ENCODE data around the gene EDDM3A.
A peak's percentile ranks its signal among the peaks of the same experiment; 100 is the strongest.
"Not testable (repeated sequence)": the region's sequence is repeated elsewhere in the genome, so short reads cannot be mapped to it uniquely, and the experiment has no call there.

EDDM3A gene, protein sequence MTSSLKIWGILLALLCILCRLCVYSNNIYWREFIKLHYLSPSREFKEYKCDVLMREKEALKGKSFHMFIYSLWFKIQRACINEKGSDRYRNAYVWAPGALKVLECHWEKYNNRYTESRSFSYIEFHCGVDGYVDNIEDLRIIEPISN
- total RNA-seq = 0 reads per million in 2 donors

- no peak for DNase-seq
Observed at GRCh38 chr14:20745571-20746358, at the start of gene EDDM3A. Gene EDDM3A (plus strand): TSS chr14:20745887. CDS start chr14:20747581, 1,694 bp downstream.

DNA sequence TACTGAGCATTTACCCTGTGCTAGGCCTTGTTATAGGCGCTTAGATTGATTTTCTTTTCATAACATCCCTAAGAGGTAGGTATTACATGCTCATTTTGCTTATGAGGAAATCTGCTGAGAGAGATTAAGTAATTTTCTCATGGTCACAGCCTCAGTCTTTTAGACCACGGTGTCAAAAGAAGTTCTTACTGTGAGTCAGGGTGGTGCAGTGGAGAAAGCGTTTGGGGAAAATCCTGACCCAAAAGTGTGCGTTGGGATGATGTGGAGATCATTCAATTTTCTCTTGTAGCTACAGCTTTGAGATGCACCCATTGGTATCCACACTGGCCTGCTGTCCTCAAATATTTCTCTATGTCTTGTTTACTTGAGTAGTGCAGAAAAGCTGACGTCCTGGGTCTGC is 48.9 kb upstream of the EDDM3A start:
- no peak for DNase-seq

DNA sequence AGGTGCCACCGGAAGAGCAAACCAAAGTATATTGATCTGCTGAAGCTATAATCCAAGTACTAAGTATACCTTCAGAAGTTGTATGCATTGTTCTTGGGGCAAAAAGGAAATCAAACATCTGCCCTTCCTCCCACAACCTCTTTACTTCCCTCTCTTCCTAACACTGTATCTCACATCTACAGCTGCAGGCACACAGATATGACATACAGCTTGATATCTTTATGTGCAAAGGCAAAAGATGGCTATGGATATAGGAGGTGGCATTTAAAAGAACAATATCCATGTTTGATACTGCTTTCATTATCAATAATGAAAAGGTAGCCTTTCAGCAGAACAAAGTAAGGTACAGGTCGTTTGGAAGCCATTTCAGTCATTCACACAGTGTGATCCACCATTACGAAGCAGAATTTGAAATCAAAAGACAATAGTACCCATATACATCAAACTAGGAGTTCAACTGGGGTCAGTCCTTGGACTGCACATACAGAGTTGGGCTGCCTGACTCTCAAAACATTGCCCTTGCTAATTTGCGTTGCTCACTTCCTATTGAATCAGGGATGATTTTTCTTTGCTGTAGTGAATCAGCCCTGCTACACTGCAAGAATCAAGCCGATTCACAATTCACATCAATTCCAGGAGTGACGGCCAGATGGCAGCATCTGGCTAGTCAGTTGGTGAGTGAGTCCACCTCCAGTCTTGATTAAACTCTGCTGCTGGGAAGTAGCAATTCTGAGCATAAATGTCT is 48.2 kb upstream of the EDDM3A start:
- peak; percentile 51 for DNase-seq

DNA sequence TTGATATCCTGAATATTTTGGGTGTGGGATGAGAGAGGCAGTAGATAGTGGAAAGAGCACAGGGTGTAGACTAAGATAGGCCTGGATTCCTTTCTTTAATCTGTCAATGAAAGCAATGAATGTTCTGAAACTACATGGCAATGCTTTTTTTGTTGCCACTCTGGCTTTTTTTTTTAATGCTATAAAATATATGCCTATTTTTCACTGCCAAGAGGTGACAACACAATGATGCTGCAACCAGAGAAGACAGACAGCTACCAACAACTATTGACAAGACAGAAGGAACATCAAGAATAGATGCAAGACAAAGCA is 47.7 kb upstream of the EDDM3A start:
- no peak for DNase-seq

- no peak for DNase-seq
Observed at GRCh38 chr14:20698934-20699333, 46.8 kb upstream of the EDDM3A start.

DNA sequence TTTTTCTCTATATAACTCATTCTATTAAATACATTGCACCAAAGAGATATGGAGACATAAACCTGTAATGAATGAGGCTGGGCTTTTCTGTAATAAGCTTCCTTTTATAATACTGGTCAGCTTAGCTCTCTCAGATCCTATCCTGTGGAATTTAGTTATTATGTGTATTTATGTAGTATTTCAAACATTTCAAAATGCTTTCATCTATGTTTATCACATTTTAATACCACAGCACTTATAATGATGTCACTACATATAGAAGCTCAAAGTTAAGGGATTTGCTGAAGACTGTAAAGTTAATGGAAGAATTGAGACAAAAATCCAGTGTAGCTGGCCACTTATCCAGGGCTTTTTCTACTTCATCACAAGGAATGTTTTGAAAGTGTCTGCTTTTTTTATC is 45.8 kb upstream of the EDDM3A start:
- no peak for DNase-seq

DNA sequence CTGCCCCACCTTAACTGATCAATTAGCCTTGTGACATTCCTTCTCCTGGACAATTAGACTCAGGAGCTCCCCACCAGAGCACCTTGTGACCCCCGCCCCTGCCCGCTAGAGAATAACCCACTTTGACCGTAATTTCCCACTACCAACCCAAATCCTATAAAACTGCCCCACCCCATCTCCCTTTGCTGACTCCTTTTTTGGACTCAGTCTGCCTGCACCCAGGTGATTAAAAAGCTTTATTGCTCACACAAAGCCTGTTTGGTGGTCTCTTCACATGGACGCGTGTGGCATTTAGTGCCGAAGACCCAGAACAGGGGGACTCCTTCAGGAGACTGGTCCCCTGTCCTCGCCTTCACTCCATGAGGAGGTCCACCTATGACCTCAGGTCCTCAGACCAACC is 44.7 kb upstream of the EDDM3A start:
- not testable (repeated sequence) for DNase-seq

DNA sequence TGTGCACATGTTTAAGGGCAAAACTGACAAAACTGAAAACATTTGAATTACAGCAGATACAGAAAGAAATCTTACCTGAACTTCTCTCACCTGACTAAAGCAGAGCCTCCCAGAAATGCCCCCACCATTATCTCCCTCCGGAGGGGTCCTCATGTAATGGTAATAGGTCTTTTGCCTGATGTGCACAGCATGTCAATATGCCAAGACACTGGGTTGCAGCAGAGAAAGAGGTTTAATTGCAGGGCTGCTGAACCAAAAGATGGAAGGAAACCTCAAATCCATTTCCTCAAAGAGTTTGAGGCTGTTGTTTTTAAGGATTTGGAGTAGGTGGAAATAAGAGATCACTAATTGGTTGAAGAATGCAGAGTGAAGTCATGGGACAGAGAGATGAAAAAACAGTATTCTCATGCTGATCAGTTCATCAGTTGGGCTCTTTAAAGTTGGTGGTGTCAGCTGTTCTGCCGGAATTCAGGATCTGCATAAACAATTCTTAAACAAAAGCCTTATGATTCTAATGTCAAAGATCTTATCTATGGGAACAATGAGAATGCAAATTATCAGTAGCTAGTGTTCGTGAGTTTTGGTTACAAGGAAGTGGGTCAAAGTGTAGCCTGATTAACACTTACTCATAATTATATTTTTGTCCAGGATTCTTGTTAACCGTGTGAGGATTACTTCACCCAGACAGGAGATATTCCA is 38.9 kb upstream of the EDDM3A start:
- DNase-seq = no peak

- no peak for DNase-seq
Observed at GRCh38 chr14:20707622-20708021, 38.1 kb upstream of the EDDM3A start.

- no peak for DNase-seq
Observed at GRCh38 chr14:20711261-20711660, 34.4 kb upstream of the EDDM3A start.

- DNase-seq = no peak
Observed at GRCh38 chr14:20711685-20712084, 34.0 kb upstream of the EDDM3A start.

DNA sequence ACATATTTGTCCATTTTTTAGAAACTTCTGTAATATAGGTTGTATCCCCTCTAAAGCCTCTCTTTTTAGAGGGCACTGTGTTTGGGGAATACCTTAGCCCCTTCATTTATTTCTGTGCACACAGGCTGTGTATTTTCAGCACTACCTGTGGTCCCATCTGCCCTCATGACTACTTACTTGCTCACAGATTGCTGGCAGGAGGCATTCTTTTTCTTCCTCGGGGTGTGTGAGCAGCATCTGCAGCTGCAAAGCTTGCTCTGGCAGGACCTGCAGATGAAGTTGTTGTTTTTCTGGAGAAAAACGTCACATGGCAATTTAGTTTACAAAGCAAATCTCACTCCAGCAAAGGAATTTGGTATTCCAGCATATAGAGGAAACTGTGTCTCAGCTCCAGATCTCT is 32.8 kb upstream of the EDDM3A start:
- DNase-seq = no peak

- DNase-seq = no peak
Observed at GRCh38 chr14:20714593-20715250, 31.0 kb upstream of the EDDM3A start.

GRCh38 chr14:20719777-20720176 is 25.9 kb upstream of the EDDM3A start:
- no peak for DNase-seq

DNA sequence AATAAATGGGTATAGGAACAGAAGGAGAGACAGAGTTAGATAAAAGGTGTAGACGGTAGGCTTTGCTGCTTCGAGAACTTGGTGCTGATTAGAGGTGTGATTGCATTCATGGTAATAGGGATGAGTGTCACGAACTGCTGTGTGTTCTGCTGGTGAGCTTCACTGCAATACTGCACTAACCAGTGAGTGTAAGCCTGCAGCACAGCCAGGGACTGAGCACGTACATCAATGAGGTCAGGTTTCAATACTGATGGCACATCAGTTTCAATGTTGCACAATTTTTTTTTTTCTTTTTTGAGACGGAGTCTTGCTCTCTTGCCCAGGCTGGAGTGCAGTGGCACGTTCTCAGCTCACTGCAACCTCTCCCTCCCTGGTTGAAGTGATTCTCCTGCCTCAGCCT is 24.9 kb upstream of the EDDM3A start:
- DNase-seq = no peak

DNA sequence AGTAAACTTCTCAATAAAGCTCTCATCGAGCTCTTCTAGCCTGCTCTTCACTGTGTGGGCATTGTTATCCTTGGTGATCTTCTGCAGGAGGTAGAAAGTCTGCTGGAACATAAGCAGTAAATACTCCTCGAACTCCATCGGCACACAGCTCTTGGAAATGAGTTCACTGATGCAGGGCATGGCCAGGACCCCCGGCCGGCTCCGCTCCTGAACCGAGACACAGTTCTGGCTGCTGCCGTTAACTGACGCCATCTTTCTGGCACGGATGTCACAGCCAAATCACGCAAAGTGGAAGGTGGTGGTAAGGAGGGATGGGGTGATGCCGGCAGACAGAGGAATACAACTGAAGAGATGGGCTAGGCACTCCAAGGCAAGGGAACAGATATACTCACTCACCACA is 23.7 kb upstream of the EDDM3A start:
- no peak for DNase-seq

DNA sequence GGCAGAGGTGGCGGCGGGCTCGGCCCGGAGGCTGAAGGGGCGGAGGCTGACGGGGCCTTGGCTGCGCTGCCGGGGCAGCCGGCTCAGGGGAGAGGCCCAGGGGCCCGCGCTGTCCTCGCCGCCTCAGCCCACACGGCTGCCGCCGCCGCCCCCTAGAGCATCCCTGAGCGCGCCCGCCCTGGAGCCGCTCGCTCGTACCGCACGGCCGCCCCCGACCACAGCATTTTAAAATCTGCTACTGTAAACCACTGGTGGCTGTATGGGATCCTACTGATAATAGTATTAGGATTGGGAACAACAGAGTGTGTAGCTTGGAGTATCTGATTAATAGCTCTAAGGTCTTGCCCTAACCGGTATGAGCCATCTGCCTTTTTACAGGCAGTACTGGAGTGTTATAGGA is 22.2 kb upstream of the EDDM3A start:
- DNase-seq = no peak

- not testable (repeated sequence) for DNase-seq
Observed at GRCh38 chr14:20726121-20726520, 19.6 kb upstream of the EDDM3A start.

DNA sequence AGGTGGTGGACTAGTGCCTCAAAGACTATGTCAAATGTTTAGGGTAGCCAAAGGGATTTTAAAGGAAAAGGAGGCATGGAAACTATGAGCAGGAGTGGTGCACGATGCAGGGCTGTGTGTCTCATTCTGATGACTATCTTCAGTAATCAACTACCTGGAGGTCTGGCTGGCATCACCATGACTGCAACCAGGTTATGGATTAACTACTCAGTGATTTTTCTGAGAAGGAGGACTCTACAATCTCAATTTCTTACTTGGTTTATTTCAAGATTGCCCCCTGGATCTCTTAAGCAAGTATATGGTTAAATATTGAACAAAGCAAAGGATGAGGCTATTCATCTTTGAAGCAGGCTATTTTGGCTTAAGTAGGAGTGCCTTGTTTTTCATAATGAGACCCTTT is 19.2 kb upstream of the EDDM3A start:
- no peak for DNase-seq

DNA sequence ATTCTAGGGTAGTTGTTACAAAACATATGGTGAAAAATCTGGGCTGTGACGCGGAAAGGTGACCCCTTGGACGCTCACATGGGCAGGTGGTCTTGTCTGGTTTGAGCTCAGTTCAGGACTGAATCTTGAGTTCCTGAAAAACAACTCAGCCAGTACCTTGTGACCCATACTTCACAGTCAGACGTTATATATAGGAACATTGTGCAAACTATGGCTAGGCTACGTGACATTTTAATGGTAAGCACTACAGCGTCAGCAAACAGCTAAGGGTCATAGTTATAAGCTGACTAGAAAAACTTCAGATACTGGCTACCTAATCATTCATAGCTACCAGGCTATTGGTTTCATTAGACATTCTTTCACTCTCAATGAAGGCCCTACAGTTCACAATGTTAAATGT is 14.8 kb upstream of the EDDM3A start:
- DNase-seq = no peak

GRCh38 chr14:20732477-20732876 is 13.2 kb upstream of the EDDM3A start:
- no peak for DNase-seq

- DNase-seq = no peak
Observed at GRCh38 chr14:20732979-20733635, 12.6 kb upstream of the EDDM3A start.
